H1 (cell line): Measurements from ENCODE around the gene LAMB1. TPM values are rescaled to one million over a fixed set of nuclear protein-coding genes. Genes with fewer than 3 reads are reported as not detected.

Experiments used
- CTCF ChIA-PET: fragments of 300-600 bp; sonication (Branson Sonifier 250); formaldehyde crosslinking; loops from one replicate; lab custom pipeline; 2021; ENCODE audit not compliant: partially characterized antibody; lab: Charles Lee
- POLR2A ChIA-PET: fragments of 300-600 bp; sonication (Branson Sonifier 250); formaldehyde crosslinking; loops from one replicate; lab custom pipeline; 2021; ENCODE audit warnings: inconsistent platforms; ENCODE audit not compliant: partially characterized antibody; lab: Charles Lee
- DNase-seq, 2 experiments: peaks; one replicate each; pipeline versions ENCODE4 v3.0.0 to v3.0.0-alpha.2; 2010 to 2022; ENCODE audit warnings: low spot score in 2 of 2, low read depth in 1 of 2, mixed read lengths in 1 of 2
- FAIRE-seq: peaks from 2 replicates; lab custom pipeline; 2011; peaks lifted over from hg19 to GRCh38; lab: Jason Lieb, UNC
- H2AFZ ChIP-seq: 2 replicates; pipeline ENCODE4 v1.8.1; 2012; ENCODE audit warnings: low read length, inconsistent platforms
- H2AK5ac ChIP-seq: 2 replicates; pipeline ENCODE4 v1.6.1; 2013; ENCODE audit warnings: low read depth, low read length
- H2BK120ac ChIP-seq: replicated peaks from 2 replicates; pipeline ENCODE3; 2013; ENCODE audit warnings: low read depth, low read length, inconsistent platforms
- H2BK12ac ChIP-seq: 2 replicates; pipeline ENCODE4 v1.6.1; 2013; ENCODE audit warnings: low read depth, low read length
- H2BK15ac ChIP-seq: 2 replicates; pipeline ENCODE4 v1.6.1; 2013; ENCODE audit warnings: low read length
- H2BK20ac ChIP-seq: 2 replicates; pipeline ENCODE4 v1.6.1; 2013; ENCODE audit warnings: low read length
- H2BK5ac ChIP-seq: 2 replicates; pipeline ENCODE4 v1.6.1; 2013; ENCODE audit warnings: low read depth, low read length
- H3K14ac ChIP-seq: 2 replicates; pipeline ENCODE4 v1.6.1; 2013; ENCODE audit warnings: inconsistent platforms; ENCODE audit not compliant: insufficient read length
- H3K18ac ChIP-seq: 2 replicates; pipeline ENCODE4 v1.6.1; 2013; ENCODE audit warnings: low read length; ENCODE audit errors: extremely low read depth
- H3K23ac ChIP-seq: 2 replicates; pipeline ENCODE4 v1.6.1; 2013; ENCODE audit warnings: inconsistent platforms; ENCODE audit not compliant: insufficient read length
- H3K23me2 ChIP-seq: 2 replicates; pipeline ENCODE4 v1.6.1; 2013; ENCODE audit warnings: low read depth, low read length
- H3K27ac ChIP-seq: 2 replicates; pipeline ENCODE4 v1.6.1; 2011; ENCODE audit warnings: low read depth, low read length, inconsistent platforms
- H3K27me3 ChIP-seq, 4 experiments: replicated peaks in 1 of 4; 1 replicate in 1 of 4; 2 replicates in 3 of 4; pipeline versions ENCODE4 v1.6.1 to v1.8.1; 2011 to 2013; ENCODE audit warnings: low read length in 3 of 4, mild to moderate bottlenecking in 3 of 4, inconsistent platforms in 2 of 4, mixed read lengths in 2 of 4, moderate library complexity in 1 of 4; ENCODE audit not compliant: control insufficient read depth in 3 of 4, insufficient read depth in 3 of 4; ENCODE audit errors: extremely low read depth in 1 of 4
- H3K36me3 ChIP-seq, 4 experiments: 2 replicates each; pipeline versions ENCODE4 v1.6.1 to v1.8.1; 2011 to 2013; ENCODE audit warnings: mild to moderate bottlenecking in 4 of 4, low read length in 3 of 4, moderate library complexity in 2 of 4, control low read depth in 1 of 4, inconsistent platforms in 1 of 4; ENCODE audit not compliant: insufficient read depth in 4 of 4, control insufficient read depth in 2 of 4
- H3K4ac ChIP-seq: replicated peaks from 2 replicates; pipeline ENCODE3; 2013; ENCODE audit warnings: low read length, low read depth, mixed read lengths, inconsistent platforms; ENCODE audit not compliant: insufficient read length
- H3K4me1 ChIP-seq, 4 experiments: replicated peaks in 1 of 4; 1 replicate in 1 of 4; 2 replicates in 3 of 4; pipeline versions ENCODE4 v1.6.1 to v1.8.1; 2011 to 2013; ENCODE audit warnings: low read length in 3 of 4, inconsistent platforms in 2 of 4, mixed read lengths in 1 of 4; ENCODE audit not compliant: insufficient read depth in 4 of 4, control insufficient read depth in 3 of 4
- H3K4me2 ChIP-seq, 2 experiments: 2 replicates each; pipeline versions ENCODE4 v1.6.1 to v1.8.1; 2011 to 2013; ENCODE audit warnings: low read depth in 2 of 2, low read length in 2 of 2, control low read depth in 1 of 2, inconsistent platforms in 1 of 2, mild to moderate bottlenecking in 1 of 2; ENCODE audit not compliant: insufficient read depth in 1 of 2
- H3K4me3 ChIP-seq, 4 experiments: fragments of 200-600, 300-600 bp in 1 of 4; sonication (generic), shearing (Covaris generic), sonication (Bioruptor Twin) in 1 of 4; 2 replicates each; pipeline versions ENCODE4 v1.5.1 to v1.8.1; 2011 to 2016; ENCODE audit warnings: low read length in 4 of 4, low read depth in 3 of 4, control low read depth in 2 of 4, inconsistent platforms in 2 of 4, mild to moderate bottlenecking in 2 of 4, mixed read lengths in 1 of 4, moderate library complexity in 1 of 4; ENCODE audit not compliant: insufficient read depth in 2 of 4; ENCODE audit errors: extremely low read depth in 1 of 4
- H3K56ac ChIP-seq: replicated peaks from 2 replicates; pipeline ENCODE3; 2013; ENCODE audit warnings: low read depth, mild to moderate bottlenecking, mixed read lengths, low read length, inconsistent platforms; ENCODE audit not compliant: insufficient read length
- H3K79me1 ChIP-seq: 2 replicates; pipeline ENCODE4 v1.6.1; 2013; ENCODE audit warnings: low read depth, low read length, control low read depth
- H3K79me2 ChIP-seq, 2 experiments: 2 replicates each; pipeline versions ENCODE4 v1.6.1 to v1.8.1; 2012 to 2013; ENCODE audit warnings: low read length in 2 of 2, mild to moderate bottlenecking in 2 of 2, inconsistent platforms in 1 of 2; ENCODE audit not compliant: insufficient read depth in 2 of 2, control insufficient read depth in 1 of 2
- H3K9ac ChIP-seq, 4 experiments: replicated peaks in 1 of 4; 1 replicate in 1 of 4; 2 replicates in 3 of 4; pipeline versions ENCODE4 v1.6.1 to v1.8.1; 2011 to 2013; ENCODE audit warnings: low read depth in 3 of 4, low read length in 3 of 4, control low read depth in 2 of 4, mild to moderate bottlenecking in 2 of 4, moderate library complexity in 2 of 4, inconsistent platforms in 1 of 4; ENCODE audit errors: extremely low read depth in 1 of 4
- H3K9me3 ChIP-seq, 2 experiments: 2 replicates each; pipeline versions ENCODE4 v1.6.1 to v1.8.1; 2012 to 2013; ENCODE audit warnings: mild to moderate bottlenecking in 2 of 2, moderate library complexity in 2 of 2, control low read depth in 1 of 2, inconsistent platforms in 1 of 2, low read depth in 1 of 2, low read length in 1 of 2, mixed read lengths in 1 of 2; ENCODE audit not compliant: insufficient read depth in 2 of 2
- H4K20me1 ChIP-seq, 2 experiments: replicated peaks in 1 of 2; 2 replicates each; pipeline versions ENCODE3 to v1.8.1; 2011 to 2013; ENCODE audit warnings: inconsistent platforms in 2 of 2, low read length in 2 of 2, mild to moderate bottlenecking in 1 of 2; ENCODE audit not compliant: insufficient read depth in 2 of 2, control insufficient read depth in 1 of 2
- H4K5ac ChIP-seq: 2 replicates; pipeline ENCODE4 v1.6.1; 2013; ENCODE audit warnings: low read length, low read depth, mixed read lengths, inconsistent platforms; ENCODE audit not compliant: insufficient read length
- H4K8ac ChIP-seq: 2 replicates; pipeline ENCODE4 v1.8.0; 2013; ENCODE audit warnings: mild to moderate bottlenecking, moderate library complexity, low read length, inconsistent platforms; ENCODE audit not compliant: insufficient read depth; ENCODE audit errors: extremely low read depth
- H4K91ac ChIP-seq: replicated peaks from 2 replicates; pipeline ENCODE3; 2013; ENCODE audit warnings: low read length, mixed read lengths, inconsistent platforms; ENCODE audit not compliant: insufficient read length
- BRCA1 ChIP-seq: IDR thresholded peaks from 2 replicates; pipeline ENCODE4 v1.6.1; 2012; ENCODE audit warnings: low read depth, low read length, improper control_type of control experiment
- CTCF ChIP-seq, 3 experiments: IDR thresholded peaks; 1 replicate in 2 of 3; 2 replicates in 1 of 3; pipeline versions ENCODE4 v1.5.1 to v1.6.1; 2011; ENCODE audit warnings: low read length in 3 of 3, mild to moderate bottlenecking in 3 of 3, inconsistent platforms in 2 of 3, low read depth in 1 of 3, moderate library complexity in 1 of 3; ENCODE audit not compliant: insufficient read depth in 1 of 3; ENCODE audit errors: control extremely low read depth in 1 of 3
- JUN ChIP-seq: IDR thresholded peaks from 2 replicates; pipeline ENCODE4 v1.6.1; 2011; ENCODE audit warnings: low read depth, mild to moderate bottlenecking, improper control_type of control experiment, low read length
- MAX ChIP-seq: IDR thresholded peaks from 2 replicates; pipeline ENCODE4 v1.6.1; 2012; ENCODE audit warnings: inconsistent platforms
- POLR2A ChIP-seq, 2 experiments: IDR thresholded peaks; 1 replicate in 1 of 2; 2 replicates in 1 of 2; pipeline ENCODE4 v1.6.1; 2011; ENCODE audit warnings: low read depth in 2 of 2, low read length in 2 of 2, mild to moderate bottlenecking in 2 of 2; ENCODE audit errors: control extremely low read depth in 1 of 2
- RNF2 ChIP-seq: fragments of 200-900, 300-1000 bp; sonication (generic); IDR thresholded peaks from 2 replicates; pipeline ENCODE4 v1.7.1; 2016; ENCODE audit warnings: borderline replicate concordance, low read depth, mild to moderate bottlenecking, antibody characterized with exemption, low read length; ENCODE audit not compliant: poor library complexity, severe bottlenecking; ENCODE audit errors: missing control alignments
- WGBS, 2 experiments: shearing (Covaris generic) in 1 of 2; methylation state at CpG; one replicate each; pipeline versions ENCODE4 v1.1.6 to v1.1.7; 2013 to 2015; ENCODE audit warnings: low lambda C conversion rate in 2 of 2, mixed read lengths in 2 of 2, inconsistent platforms in 1 of 2, low coverage in 1 of 2, missing lambda C conversion rate in 1 of 2; ENCODE audit not compliant: insufficient replicate concordance in 2 of 2, insufficient coverage in 1 of 2, insufficient read length in 1 of 2; ENCODE audit errors: extremely low coverage in 1 of 2, missing lambda C conversion rate in 1 of 2; 5-methylcytosine and 5-hydroxymethylcytosine counted together
- polyA plus RNA-seq, 7 experiments: library from polyadenylated mRNA; depleted of rRNA in 3 of 7; stranded (reverse) in 5 of 7; unstranded in 2 of 7; fragments of >200 nt in 5 of 7; fragments of 200-250 nt in 2 of 7; gene quantifications; 1 replicate in 5 of 7; 2 replicates in 1 of 7; 4 replicates in 1 of 7; pipeline versions ENCODE4 v1.2.1 to v1.2.3, GENCODE V29; 2011 to 2013; ENCODE audit warnings: missing spikeins in 2 of 7, mixed read lengths in 2 of 7
- total RNA-seq: library from RNA; stranded (reverse); fragmentation: NEBNext Ultra II Directional; extraction: Animal tissue kit (Norgen Biotek cat#: 25700); gene quantifications from 2 replicates; pipeline ENCODE4 v1.2.1, GENCODE V29; 2021

Gene LAMB1
- total and polyA plus RNA-seq, 2 of the 8 experiments (the other 6 are each of a cell fraction or from before 2014, with no cell fraction given): 31.9 to 38.5 TPM

GRCh38 chr7:107944411-107945169 lies 58.4 kb downstream of the LAMB1 start:
- no peaks in the 10 kb centered on the region for H3K9me3 ChIP-seq
- H3K4me1 ChIP-seq: no peaks in the 10 kb centered on the region
- peaks cover 0 to 30% (median 5%) of the 10 kb centered on the region in 4 experiments; a peak in 4 of 8 replicates for H3K36me3 ChIP-seq

More at GRCh38 chr7:107944411-107945169, 58.4 kb downstream of the LAMB1 start:
- H2BK120ac ChIP-seq: no peak overlapping the region
- H2BK5ac ChIP-seq: no peak overlapping the region
- FAIRE-seq (no peak), DNase-seq (no peak)
- peaks cover 0 to 2% of the 10 kb centered on the region in 2 experiments for H4K20me1 ChIP-seq
- no peak overlapping the region for H2BK20ac ChIP-seq
- no peak overlapping the region for H2BK12ac ChIP-seq
- H4K91ac ChIP-seq: no peak overlapping the region
- no peak overlapping the region for H4K8ac ChIP-seq
- no peak overlapping the region for H3K4ac ChIP-seq
- no peak overlapping the region for H3K18ac ChIP-seq
- no peaks in the 10 kb centered on the region for H3K27me3 ChIP-seq
- no peak overlapping the region for H2AK5ac ChIP-seq
- H3K27ac ChIP-seq: no peak overlapping the region
- no peak overlapping the region for H3K4me2 ChIP-seq
- no peak overlapping the region for H4K5ac ChIP-seq
- H2BK15ac ChIP-seq: no peak overlapping the region
- H3K4me3 ChIP-seq: no peak overlapping the region
- ChIA-PET POLR2A (interaction anchor here (0.7 to 1.9 kb wide), 3 partner anchors 10 to 19 kb away, joined by 3 to 9 read pairs (median 3); no protein-coding TSS in a partner anchor), CTCF (interaction anchor here (1.0 to 1.5 kb wide), 2 partner anchors 10 to 12 kb away, joined by 3 read pairs; no protein-coding TSS in a partner anchor)
- H2AFZ ChIP-seq: no peak overlapping the region
- H3K79me2 ChIP-seq: no peaks in the 10 kb centered on the region
- 96% methylated on average over 3 of the region's 3 CpGs; no CpG with 5 or more reads in 1 of the 2 experiments for WGBS, 2 experiments
- no peak overlapping the region for H3K14ac ChIP-seq
- H3K56ac ChIP-seq: no peak overlapping the region
- TF ChIP-seq BRCA1 (no peak), CTCF (IDR thresholded peaks at IDR 0.05; ENCODE audit: control extremely low read depth in 1 of 3, insufficient read depth in 1 of 3, low read depth in 1 of 3, low read length in 3 of 3) (no peak), MAX (no peak), JUN (no peak), RNF2 (no peak), POLR2A (IDR thresholded peaks at IDR 0.05; ENCODE audit: control extremely low read depth in 1 of 2, low read depth in 2 of 2, low read length in 2 of 2) (no peak)
- H3K23ac ChIP-seq: no peak overlapping the region
- H3K9ac ChIP-seq: no peak overlapping the region
- no peaks in the 10 kb centered on the region for H3K79me1 ChIP-seq
- H3K23me2 ChIP-seq: no peaks in the 10 kb centered on the region
